Activated B cell treated with CpG ODN at 0.5 μM for 24 hours (primary cell): ENCODE data around the gene PIGS. TPM values are rescaled to one million over a fixed set of nuclear protein-coding genes. Genes with fewer than 3 reads are reported as not detected.
A peak's percentile ranks its signal among the peaks of the same experiment; 100 is the strongest.

Experiments
- ATAC-seq: fragments of 200-7000 bp; cut with Tn5 transposase; one replicate; pipeline ENCODE4 v1.10.0; 2021; ENCODE audit warnings: low read depth, mild to moderate bottlenecking, moderate library complexity
- CTCF ChIA-PET: fragments of 350-600 bp; sonication (Branson Sonifier 250); formaldehyde crosslinking; loops from one replicate; lab custom pipeline; 2021; ENCODE audit warnings: antibody characterized with exemption; lab: Charles Lee
- POLR2A ChIA-PET: fragments of 350-600 bp; sonication (Branson Sonifier 250); formaldehyde crosslinking; loops from one replicate; lab custom pipeline; 2021; ENCODE audit warnings: antibody characterized with exemption; lab: Charles Lee
- DNase-seq: peaks from one replicate; pipeline ENCODE4 v3.0.0; 2022
- H3K27ac Mint-ChIP-seq: one replicate; pipeline ENCODE4 v1.8.0; 2020; ENCODE audit warnings: mixed read lengths
- H3K27me3 Mint-ChIP-seq: one replicate; pipeline ENCODE4 v1.8.0; 2021; ENCODE audit warnings: mixed read lengths
- H3K36me3 Mint-ChIP-seq: one replicate; pipeline ENCODE4 v1.8.0; 2021; ENCODE audit warnings: low read depth, mixed read lengths
- H3K4me1 Mint-ChIP-seq: one replicate; pipeline ENCODE4 v1.8.0; 2021; ENCODE audit warnings: mixed read lengths
- H3K4me3 Mint-ChIP-seq: one replicate; pipeline ENCODE4 v1.8.0; 2020; ENCODE audit warnings: mild to moderate bottlenecking, mixed read lengths
- H3K9me3 Mint-ChIP-seq: one replicate; pipeline ENCODE4 v1.8.0; 2020; ENCODE audit warnings: mixed read lengths
- CTCF ChIP-seq: fragments of 200-600 bp; IDR thresholded peaks from one replicate; pipeline ENCODE4 v1.8.0; 2022; ENCODE audit warnings: antibody characterized with exemption, mild to moderate bottlenecking
- intact Hi-C: fragments of 100-400 bp; cut with micrococcal nuclease; formaldehyde crosslinking; loops from one replicate; pipeline ENCODE4 v1.15.1; 2024
- total RNA-seq: library from RNA; stranded (reverse); gene quantifications from 2 replicates; pipeline ENCODE4 v1.2.3, GENCODE V29; 2022

Gene PIGS
- total RNA-seq, 1 donor from 2014 or later, result 92.2 TPM

DNA sequence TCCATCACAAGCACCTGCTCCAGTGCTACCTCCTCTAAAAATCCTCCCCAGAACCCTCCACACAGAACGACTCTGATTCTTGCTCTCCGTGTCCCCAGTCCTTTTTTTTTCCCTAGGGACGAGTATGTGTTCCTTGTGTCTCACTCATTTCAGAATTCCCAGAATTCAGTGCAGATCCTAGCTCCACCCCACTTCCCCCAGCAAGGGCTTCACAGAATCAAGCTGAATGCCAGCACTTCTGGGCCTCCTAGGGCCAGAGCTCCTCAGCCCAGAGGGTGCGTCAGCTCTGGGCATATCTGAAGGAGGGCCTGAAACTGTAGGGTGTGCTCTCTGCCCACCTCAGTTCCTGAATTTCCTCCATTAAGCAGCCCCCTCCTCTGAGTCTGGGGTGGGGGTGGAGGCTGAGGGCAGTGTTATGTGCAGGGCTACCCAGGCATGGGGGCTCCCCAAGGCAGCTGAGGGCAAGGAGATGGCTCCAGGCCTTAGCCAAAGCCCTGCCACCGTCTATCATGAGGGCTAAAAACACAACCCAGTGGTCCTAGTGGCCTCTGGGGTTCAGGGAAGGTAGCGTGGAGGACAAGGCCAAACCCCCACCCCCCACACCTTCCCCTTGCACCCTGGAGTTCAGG is 25.4 kb downstream of the PIGS start:
- POLR2A ChIA-PET, result interaction anchor here (0.8 to 6.2 kb wide), 6 partner anchors 9 to 99 kb away, joined by 3 to 80 read pairs (median 4); partner anchors contain the start of genes BLTP2, PIGS and SPAG5
- TF ChIP-seq CTCF, result no peak
- peaks cover 41% of the 10 kb centered on the region for H3K36me3 Mint-ChIP-seq
- ATAC-seq, result no peak
- no peaks in the 10 kb centered on the region for H3K27me3 Mint-ChIP-seq
- CTCF ChIA-PET, result interaction anchor here (3.9 kb wide), 1 partner anchor 66 kb away, joined by 32 read pairs; the partner anchor contains the start of gene RSKR
- peaks cover 74% of the 10 kb centered on the region for H3K4me1 Mint-ChIP-seq
- H3K9me3 Mint-ChIP-seq, result no peaks in the 10 kb centered on the region
- H3K4me3 Mint-ChIP-seq, result no peak overlapping the region
- intact Hi-C loops, result loop anchor here (5.0 kb wide), 1 partner anchor 181 kb away; the partner anchor contains the start of genes NEK8 and TLCD1
- no peak for DNase-seq
- H3K27ac Mint-ChIP-seq, result peak overlapping the region; percentile 0

DNA sequence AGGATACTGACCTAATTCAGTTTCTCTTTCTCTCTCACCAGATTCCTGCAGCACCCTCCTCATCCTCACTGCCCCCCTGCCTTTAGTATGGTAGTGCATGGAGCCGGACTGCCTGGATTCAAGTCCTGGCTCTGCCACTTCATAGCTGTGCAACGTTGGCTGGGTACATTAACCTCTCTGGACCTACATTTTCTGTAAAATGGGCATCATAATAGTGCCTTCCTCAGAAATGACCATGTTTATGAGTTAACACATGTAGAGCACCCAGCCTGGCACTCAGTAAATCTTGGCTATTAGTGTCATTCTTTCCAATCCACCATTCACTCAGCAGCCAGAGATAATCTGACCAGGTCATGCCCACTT is 26.2 kb downstream of the PIGS start:
- Mint-ChIP-seq H3K27me3 (no peaks in the 10 kb centered on the region), H3K4me3 (no peak overlapping the region), H3K9me3 (no peaks in the 10 kb centered on the region), H3K4me1 (peaks cover 66% of the 10 kb centered on the region), H3K36me3 (peaks cover 41% of the 10 kb centered on the region), H3K27ac (no peak overlapping the region)
- no peak for TF ChIP-seq CTCF
- DNase-seq (no peak), ATAC-seq (no peak)
- POLR2A ChIA-PET, result interaction anchor here (1.2 kb wide), 1 partner anchor 27 kb away, joined by 3 read pairs; the partner anchor contains the start of gene PIGS
- CTCF ChIA-PET, result no interaction called here
- intact Hi-C loops, result loop anchor here (5.0 kb wide), 1 partner anchor 182 kb away; the partner anchor contains the start of genes NEK8 and TLCD1

- ChIA-PET POLR2A (interaction anchor here (0.7 to 1.8 kb wide), 6 partner anchors 8 to 596 kb away, joined by 3 to 7 read pairs (median 4); partner anchors contain the start of genes ALDOC, PIGS and UNC119), CTCF (interaction anchor here (0.9 to 1.1 kb wide), 3 partner anchors 8 to 68 kb away, joined by 3 to 4 read pairs (median 3); partner anchors contain the start of gene UNC119)
- intact Hi-C loops, result loop anchor here (5.0 kb wide), 1 partner anchor 183 kb away; the partner anchor contains the start of genes NEK8 and TLCD1
- Mint-ChIP-seq H3K4me1 (peaks cover 61% of the 10 kb centered on the region), H3K36me3 (peaks cover 41% of the 10 kb centered on the region), H3K27me3 (no peaks in the 10 kb centered on the region), H3K27ac (no peak overlapping the region), H3K9me3 (no peaks in the 10 kb centered on the region), H3K4me3 (no peak overlapping the region)
- DNase-seq, result no peak
- TF ChIP-seq CTCF, result no peak
- ATAC-seq, result no peak
These were observed 26.8 kb downstream of the PIGS start for GRCh38 chr17:28544402-28545140.

GRCh38 chr17:28541439-28541838 is 29.9 kb downstream of the PIGS start:
- CTCF ChIA-PET, result interaction anchor here (1.0 to 2.2 kb wide), 6 partner anchors 8 to 72 kb away, joined by 3 to 12 read pairs (median 4); no protein-coding TSS in a partner anchor
- intact Hi-C loops, result no loop called here
- no peak for TF ChIP-seq CTCF
- Mint-ChIP-seq H3K36me3 (peaks cover 17% of the 10 kb centered on the region), H3K9me3 (no peaks in the 10 kb centered on the region), H3K4me3 (no peak overlapping the region), H3K27me3 (no peaks in the 10 kb centered on the region), H3K27ac (no peak overlapping the region), H3K4me1 (peaks cover 30% of the 10 kb centered on the region)
- POLR2A ChIA-PET, result interaction anchor here (0.8 kb wide), 1 partner anchor 11 kb away, joined by 7 read pairs; no protein-coding TSS in a partner anchor
- no peak for DNase-seq
- ATAC-seq, result no peak
